Measurements from ENCODE around the gene NSMCE3. TPM values are rescaled to one million over a fixed set of nuclear protein-coding genes. Genes with fewer than 3 reads are reported as not detected.

Gene NSMCE3
- total and polyA plus RNA-seq, 12 donors, result 8.0 to 16.9 (median 12.9) TPM

DNA sequence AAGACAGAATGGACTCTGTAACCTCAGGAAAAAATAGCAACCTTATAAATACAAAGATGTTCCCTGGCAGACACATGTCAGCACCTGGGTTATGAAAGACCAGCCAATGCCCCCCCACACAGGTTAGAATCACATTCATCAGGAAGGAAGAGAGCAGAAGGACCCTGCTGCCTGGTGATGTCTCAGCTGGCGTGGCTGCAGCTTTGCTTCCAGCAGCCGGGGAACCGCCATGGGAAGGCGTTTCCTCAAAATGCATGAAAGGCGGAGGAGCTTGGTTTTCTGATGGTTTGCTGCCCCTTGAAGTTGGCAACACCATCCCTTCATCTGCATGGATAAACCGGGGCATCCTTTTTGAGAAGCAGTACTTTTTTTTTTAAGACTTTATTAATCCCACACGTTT lies 10.9 kb upstream of the NSMCE3 start:
- Histone ChIP-seq H3K4me3 (no peak overlapping the region), H3K36me3 (replicated peaks in 1 of 2) (no peaks in the 10 kb centered on the region), H3K4me1 (replicated peaks in 1 of 2) (no peaks in the 10 kb centered on the region), H3K9me3 (replicated peaks in 1 of 3) (no peaks in the 10 kb centered on the region), H3K27ac (no peak overlapping the region), H3K27me3 (no peaks in the 10 kb centered on the region)
- WGBS, 4 donors, result 61 to 66% (median 64%) methylated on average over 7 of the region's 7 CpGs
- no peak for DNase-seq
- TF ChIP-seq POLR2A (IDR thresholded peaks at IDR 0.05), result no peak
- TF ChIP-seq, protein P1, sequence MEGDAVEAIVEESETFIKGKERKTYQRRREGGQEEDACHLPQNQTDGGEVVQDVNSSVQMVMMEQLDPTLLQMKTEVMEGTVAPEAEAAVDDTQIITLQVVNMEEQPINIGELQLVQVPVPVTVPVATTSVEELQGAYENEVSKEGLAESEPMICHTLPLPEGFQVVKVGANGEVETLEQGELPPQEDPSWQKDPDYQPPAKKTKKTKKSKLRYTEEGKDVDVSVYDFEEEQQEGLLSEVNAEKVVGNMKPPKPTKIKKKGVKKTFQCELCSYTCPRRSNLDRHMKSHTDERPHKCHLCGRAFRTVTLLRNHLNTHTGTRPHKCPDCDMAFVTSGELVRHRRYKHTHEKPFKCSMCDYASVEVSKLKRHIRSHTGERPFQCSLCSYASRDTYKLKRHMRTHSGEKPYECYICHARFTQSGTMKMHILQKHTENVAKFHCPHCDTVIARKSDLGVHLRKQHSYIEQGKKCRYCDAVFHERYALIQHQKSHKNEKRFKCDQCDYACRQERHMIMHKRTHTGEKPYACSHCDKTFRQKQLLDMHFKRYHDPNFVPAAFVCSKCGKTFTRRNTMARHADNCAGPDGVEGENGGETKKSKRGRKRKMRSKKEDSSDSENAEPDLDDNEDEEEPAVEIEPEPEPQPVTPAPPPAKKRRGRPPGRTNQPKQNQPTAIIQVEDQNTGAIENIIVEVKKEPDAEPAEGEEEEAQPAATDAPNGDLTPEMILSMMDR (IDR thresholded peaks at IDR 0.05), result no peak
- intact Hi-C loops (cut with DNase I), result no loop called here

DNA sequence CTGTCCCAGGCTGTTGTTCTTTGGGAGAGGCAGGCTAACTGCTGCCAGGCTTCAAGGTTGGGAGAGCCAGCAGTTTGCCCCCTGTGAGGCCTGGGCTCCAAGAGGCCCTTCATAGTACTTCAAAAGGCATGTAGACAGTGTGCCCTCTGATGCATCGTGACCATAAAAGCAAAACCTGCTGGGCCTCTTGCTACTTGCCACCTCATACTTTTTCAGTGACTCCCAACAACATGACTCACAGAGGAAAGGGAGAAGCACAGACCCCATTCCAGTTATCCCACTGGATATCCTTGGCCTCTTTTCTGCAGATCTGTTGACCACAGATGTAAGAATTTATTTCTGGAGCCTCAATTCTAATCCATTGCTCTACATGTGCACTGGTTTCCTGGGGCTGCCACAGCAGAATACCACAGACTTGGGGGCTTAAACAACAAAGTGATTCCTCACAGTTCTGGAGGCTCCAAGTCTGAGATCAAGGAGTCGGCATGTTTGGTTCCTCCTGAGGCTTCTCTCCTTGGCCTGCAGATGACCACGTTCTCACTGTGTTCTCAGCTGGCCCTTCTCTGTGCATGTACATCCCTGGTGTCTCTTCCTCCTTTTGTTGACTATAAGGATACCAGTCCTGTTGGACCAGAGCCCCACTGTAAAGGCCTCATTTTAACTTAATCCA lies 8.9 kb upstream of the NSMCE3 start:
- no peak overlapping the region for H3K4me3 ChIP-seq
- no peaks in the 10 kb centered on the region for H3K36me3 ChIP-seq (replicated peaks in 1 of 2)
- H3K27ac ChIP-seq, result no peak overlapping the region
- no peaks in the 10 kb centered on the region for H3K9me3 ChIP-seq (replicated peaks in 1 of 3)
- no peak for DNase-seq
- intact Hi-C loops (cut with DNase I), result loop anchor here in 1 of 2 donors (10.0 kb wide), 1 partner anchor 56 kb away; no protein-coding TSS in a partner anchor
- no peaks in the 10 kb centered on the region for H3K4me1 ChIP-seq (replicated peaks in 1 of 2)
- TF ChIP-seq POLR2A (IDR thresholded peaks at IDR 0.05), result no peak
- TF ChIP-seq, protein P1 (IDR thresholded peaks at IDR 0.05), result no peak
- WGBS, 4 donors, result 65 to 73% (median 66%) methylated on average over 2 to 3 of the region's 3 CpGs
- H3K27me3 ChIP-seq, result no peaks in the 10 kb centered on the region

DNA sequence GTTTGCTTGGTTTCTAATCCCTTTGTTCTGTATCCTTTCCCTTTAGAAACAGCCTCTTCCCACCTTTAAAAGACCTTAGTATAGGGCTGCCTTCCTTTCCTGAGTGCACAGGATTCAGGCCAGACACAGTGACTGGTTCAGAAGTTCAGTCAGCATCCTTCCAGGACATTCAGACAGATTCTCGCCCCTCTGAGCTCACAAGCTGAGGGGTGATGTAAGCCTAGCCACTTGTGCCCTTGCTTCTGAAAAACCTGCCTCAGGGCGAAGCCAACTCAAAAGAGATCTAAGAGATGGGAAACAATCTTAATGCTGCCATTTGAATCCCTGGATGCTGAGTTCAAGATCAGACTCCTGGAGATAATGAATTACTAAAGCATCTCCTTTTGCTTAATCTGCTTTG lies 6.7 kb upstream of the NSMCE3 start:
- TF ChIP-seq, protein P1 (IDR thresholded peaks at IDR 0.05), result no peak
- TF ChIP-seq POLR2A (IDR thresholded peaks at IDR 0.05), result no peak
- intact Hi-C loops (cut with DNase I), result loop anchor here in 1 of 2 donors (10.0 kb wide), 1 partner anchor 58 kb away; no protein-coding TSS in a partner anchor
- no peaks in the 10 kb centered on the region for H3K9me3 ChIP-seq (replicated peaks in 1 of 3)
- H3K4me1 ChIP-seq (replicated peaks in 1 of 2), result no peaks in the 10 kb centered on the region
- H3K4me3 ChIP-seq, result no peak overlapping the region
- no peak overlapping the region for H3K27ac ChIP-seq
- DNase-seq, result no peak
- 78 to 89% (median 83%) methylated on average over 2 of the region's 2 CpGs for WGBS, 4 donors
- no peaks in the 10 kb centered on the region for H3K27me3 ChIP-seq
- no peaks in the 10 kb centered on the region for H3K36me3 ChIP-seq (replicated peaks in 1 of 2)

DNA sequence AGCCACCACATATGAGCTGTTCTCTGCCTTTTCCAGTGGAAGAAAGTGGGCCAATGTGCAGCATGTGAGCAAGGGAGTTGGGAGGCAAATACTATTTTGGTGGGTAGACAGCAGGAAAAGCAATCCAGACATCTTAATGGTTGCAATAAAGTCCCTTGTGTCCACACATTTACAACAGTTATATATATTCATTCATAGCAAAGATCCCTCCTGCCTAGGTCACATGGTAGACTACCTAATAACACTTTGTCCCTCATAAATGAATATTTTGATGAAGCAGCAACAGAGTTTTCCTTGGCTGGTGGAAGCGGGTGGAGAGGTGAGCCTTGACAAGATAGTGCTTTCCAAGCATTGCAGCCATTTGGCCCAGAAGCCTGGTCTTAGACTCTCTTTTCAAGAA lies 6.2 kb upstream of the NSMCE3 start:
- no peaks in the 10 kb centered on the region for H3K9me3 ChIP-seq (replicated peaks in 1 of 3)
- intact Hi-C loops (cut with DNase I), result loop anchor here in 1 of 2 donors (10.0 kb wide), 1 partner anchor 59 kb away; no protein-coding TSS in a partner anchor
- no peaks in the 10 kb centered on the region for H3K4me1 ChIP-seq (replicated peaks in 1 of 2)
- no peaks in the 10 kb centered on the region for H3K27me3 ChIP-seq
- DNase-seq, result no peak
- no peak overlapping the region for H3K4me3 ChIP-seq
- H3K36me3 ChIP-seq (replicated peaks in 1 of 2), result no peaks in the 10 kb centered on the region
- no peak overlapping the region for H3K27ac ChIP-seq
- TF ChIP-seq, protein P1 (IDR thresholded peaks at IDR 0.05), result no peak
- TF ChIP-seq POLR2A (IDR thresholded peaks at IDR 0.05), result no peak
- 79 to 100% (median 93%) methylated on average over 1 of the region's 1 CpG for WGBS, 4 donors

Measured in adrenal gland (tissue), 12 donors.